Prostate gland (tissue), 2 donors: Measurements from ENCODE around the gene CARD8.

ENCODE experiments used
- POLR2A ChIP-seq: fragments of 450-650 bp; IDR thresholded peaks from one replicate; pipeline ENCODE4 v1.6.1; 2016; ENCODE audit warnings: antibody characterized with exemption, mild to moderate bottlenecking
- POLR2AphosphoS5 ChIP-seq: sonication (generic); formaldehyde crosslinking; IDR thresholded peaks from one replicate; pipeline ENCODE4 v1.6.1; 2017; ENCODE audit warnings: antibody characterized with exemption
- TF ChIP-seq, protein P1 (sequence below), 4 experiments: fragments of 200-600 bp in 2 of 4; fragments of 450-650 bp in 2 of 4; sonication (generic) in 2 of 4; IDR thresholded peaks; 1 replicate in 3 of 4; 2 replicates in 1 of 4; pipeline ENCODE4 v1.5.1; 2016 to 2019; ENCODE audit warnings: antibody characterized with exemption in 4 of 4, mild to moderate bottlenecking in 2 of 4, moderate library complexity in 2 of 4

DNA sequence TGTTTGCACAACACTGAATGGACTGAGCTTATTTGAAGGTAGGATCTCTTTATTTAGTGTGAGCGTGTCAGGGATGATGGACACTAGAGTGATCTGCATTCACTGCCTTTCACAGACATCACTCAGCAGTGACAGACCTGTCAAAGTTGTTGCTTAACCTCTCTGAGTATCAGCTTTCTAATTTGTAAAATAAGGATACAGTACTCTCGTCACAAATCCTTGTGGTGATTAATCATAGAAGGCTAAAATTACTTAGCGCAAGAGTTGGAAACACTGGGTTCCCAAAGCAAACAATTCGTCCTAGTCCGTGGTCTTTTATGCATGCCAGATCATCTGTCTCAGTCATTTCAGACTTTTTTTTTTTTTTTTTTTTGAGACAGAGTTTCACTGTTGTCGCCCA, 16.6 kb downstream of the CARD8 start:
- TF ChIP-seq, protein P1, sequence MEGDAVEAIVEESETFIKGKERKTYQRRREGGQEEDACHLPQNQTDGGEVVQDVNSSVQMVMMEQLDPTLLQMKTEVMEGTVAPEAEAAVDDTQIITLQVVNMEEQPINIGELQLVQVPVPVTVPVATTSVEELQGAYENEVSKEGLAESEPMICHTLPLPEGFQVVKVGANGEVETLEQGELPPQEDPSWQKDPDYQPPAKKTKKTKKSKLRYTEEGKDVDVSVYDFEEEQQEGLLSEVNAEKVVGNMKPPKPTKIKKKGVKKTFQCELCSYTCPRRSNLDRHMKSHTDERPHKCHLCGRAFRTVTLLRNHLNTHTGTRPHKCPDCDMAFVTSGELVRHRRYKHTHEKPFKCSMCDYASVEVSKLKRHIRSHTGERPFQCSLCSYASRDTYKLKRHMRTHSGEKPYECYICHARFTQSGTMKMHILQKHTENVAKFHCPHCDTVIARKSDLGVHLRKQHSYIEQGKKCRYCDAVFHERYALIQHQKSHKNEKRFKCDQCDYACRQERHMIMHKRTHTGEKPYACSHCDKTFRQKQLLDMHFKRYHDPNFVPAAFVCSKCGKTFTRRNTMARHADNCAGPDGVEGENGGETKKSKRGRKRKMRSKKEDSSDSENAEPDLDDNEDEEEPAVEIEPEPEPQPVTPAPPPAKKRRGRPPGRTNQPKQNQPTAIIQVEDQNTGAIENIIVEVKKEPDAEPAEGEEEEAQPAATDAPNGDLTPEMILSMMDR (IDR thresholded peaks at IDR 0.05): no peak
- TF ChIP-seq POLR2A: no peak
- TF ChIP-seq POLR2AphosphoS5: no peak
